Endothelial cell of umbilical vein (primary cell): ENCODE measurements around the gene ARRDC2. TPM values are rescaled to one million over a fixed set of nuclear protein-coding genes. Genes with fewer than 3 reads are reported as not detected.

Experiments used
- BruUV-seq: library from RNA; stranded (reverse); fragments of 400-500 nt; replicated peaks from 2 replicates; lab custom pipeline; 2021; lab: Mats Ljungman, UMichigan
- CTCF ChIA-PET: fragments of 300-600, 350-600 bp; sonication (Branson Sonifier 250); formaldehyde crosslinking; loops from one replicate; lab custom pipeline; 2021; ENCODE audit warnings: antibody characterized with exemption, inconsistent platforms; lab: Charles Lee
- POLR2A ChIA-PET: fragments of 300-600, 350-600 bp; sonication (Branson Sonifier 250); formaldehyde crosslinking; loops from one replicate; lab custom pipeline; 2021; ENCODE audit warnings: antibody characterized with exemption, inconsistent platforms; lab: Charles Lee
- DNase-seq: peaks from one replicate; pipeline ENCODE4 v3.0.0-alpha.2; 2011; ENCODE audit warnings: low read depth, low spot score
- FAIRE-seq: peaks from 2 replicates; lab custom pipeline; 2011; peaks lifted over from hg19 to GRCh38; lab: Jason Lieb, UNC
- H2AFZ ChIP-seq: 2 replicates; pipeline ENCODE4 v1.6.0; 2012; ENCODE audit warnings: low read depth, low read length, control low read depth, inconsistent platforms
- H3K27ac ChIP-seq: 2 replicates; pipeline ENCODE4 v1.5.1; 2011; ENCODE audit warnings: low read depth, mild to moderate bottlenecking, control low read depth, low read length, moderate library complexity; ENCODE audit not compliant: insufficient read depth
- H3K27me3 ChIP-seq, 2 experiments: 2 replicates each; pipeline versions ENCODE4 v1.6.0 to v1.6.1; 2011; ENCODE audit warnings: low read length in 2 of 2, mixed read lengths in 1 of 2; ENCODE audit not compliant: control insufficient read depth in 2 of 2, insufficient read depth in 2 of 2
- H3K36me3 ChIP-seq, 2 experiments: 2 replicates in 1 of 2; 3 replicates in 1 of 2; pipeline ENCODE4 v1.5.1; 2011; ENCODE audit warnings: low read length in 2 of 2, mild to moderate bottlenecking in 1 of 2, moderate library complexity in 1 of 2; ENCODE audit not compliant: control insufficient read depth in 2 of 2, insufficient read depth in 2 of 2; ENCODE audit errors: extremely low read depth in 1 of 2
- H3K4me1 ChIP-seq: 3 replicates; pipeline ENCODE4 v1.5.1; 2011; ENCODE audit warnings: mild to moderate bottlenecking, low read length; ENCODE audit not compliant: control insufficient read depth, insufficient read depth; ENCODE audit errors: extremely low read depth
- H3K4me2 ChIP-seq: 2 replicates; pipeline ENCODE4 v1.6.1; 2011; ENCODE audit warnings: low read length, control low read depth, mixed read lengths; ENCODE audit not compliant: insufficient read depth
- H3K4me3 ChIP-seq, 3 experiments: fragments of 200-600 bp in 1 of 3; sonication (generic), shearing (Covaris generic) in 1 of 3; replicated peaks in 1 of 3; 2 replicates each; pipeline ENCODE4 v1.5.1; 2011 to 2016; ENCODE audit warnings: control low read depth in 3 of 3, low read length in 3 of 3, mild to moderate bottlenecking in 2 of 3, inconsistent platforms in 1 of 3, low read depth in 1 of 3, moderate library complexity in 1 of 3; ENCODE audit not compliant: insufficient read depth in 1 of 3
- H3K79me2 ChIP-seq: 2 replicates; pipeline ENCODE4 v1.6.0; 2012; ENCODE audit warnings: low read length, inconsistent platforms; ENCODE audit not compliant: control insufficient read depth, insufficient read depth
- H3K9ac ChIP-seq: replicated peaks from 2 replicates; pipeline ENCODE3; 2011; ENCODE audit warnings: low read length, control low read depth; ENCODE audit not compliant: insufficient read depth; ENCODE audit errors: extremely low read depth
- H3K9me1 ChIP-seq: replicated peaks from 3 replicates; pipeline ENCODE4 v1.6.0; 2011; ENCODE audit warnings: mild to moderate bottlenecking, low read length; ENCODE audit not compliant: control insufficient read depth, insufficient read depth; ENCODE audit errors: extremely low read depth
- H3K9me3 ChIP-seq: replicated peaks from 2 replicates; pipeline ENCODE4 v1.5.1; 2012; ENCODE audit warnings: low read length, inconsistent platforms; ENCODE audit not compliant: control insufficient read depth, insufficient read depth
- H4K20me1 ChIP-seq: replicated peaks from 2 replicates; pipeline ENCODE3; 2011; ENCODE audit warnings: mild to moderate bottlenecking, low read length; ENCODE audit not compliant: control insufficient read depth, insufficient read depth; ENCODE audit errors: extremely low read depth
- CTCF ChIP-seq, 2 donors: IDR thresholded peaks; 1 replicate in 1 of 2; 2 replicates in 1 of 2; pipeline ENCODE4 v1.5.1; 2011; ENCODE audit warnings: low read length in 2 of 2, mild to moderate bottlenecking in 2 of 2, moderate library complexity in 2 of 2, control low read depth in 1 of 2, inconsistent platforms in 1 of 2, low read depth in 1 of 2; ENCODE audit not compliant: insufficient read depth in 1 of 2; ENCODE audit errors: extremely low read depth in 1 of 2
- EZH2 ChIP-seq: IDR thresholded peaks from 2 replicates; pipeline ENCODE4 v1.6.1; 2012; ENCODE audit warnings: borderline replicate concordance, low read depth, mild to moderate bottlenecking, moderate library complexity, low read length, inconsistent platforms; ENCODE audit not compliant: severe bottlenecking
- FOS ChIP-seq: IDR thresholded peaks from 2 replicates; pipeline ENCODE4 v1.6.1; 2011; ENCODE audit warnings: mild to moderate bottlenecking, low read length, moderate library complexity, borderline replicate concordance; ENCODE audit not compliant: insufficient read depth
- GATA2 ChIP-seq: IDR thresholded peaks from 2 replicates; pipeline ENCODE4 v1.7.0; 2011; ENCODE audit warnings: low read depth, mild to moderate bottlenecking, moderate library complexity, mixed read lengths, low read length; ENCODE audit not compliant: insufficient read length, insufficient read depth
- JUN ChIP-seq: IDR thresholded peaks from 2 replicates; pipeline ENCODE4 v1.6.1; 2011; ENCODE audit warnings: borderline replicate concordance, low read depth; ENCODE audit not compliant: insufficient read length, insufficient read depth
- MAX ChIP-seq: IDR thresholded peaks from 2 replicates; pipeline ENCODE4 v1.6.1; 2011; ENCODE audit not compliant: insufficient read depth, insufficient read length
- MYC ChIP-seq: IDR thresholded peaks from one replicate; pipeline ENCODE4 v1.6.1; 2011; ENCODE audit warnings: mild to moderate bottlenecking, low read depth, low read length
- POLR2A ChIP-seq: IDR thresholded peaks from 2 replicates; pipeline ENCODE4 v1.6.1; 2012; ENCODE audit warnings: low read depth, mild to moderate bottlenecking, control low read depth, low read length
- POLR2AphosphoS5 ChIP-seq: IDR thresholded peaks from 2 replicates; pipeline ENCODE4 v1.6.1; 2012; ENCODE audit warnings: low read depth, mild to moderate bottlenecking, control low read depth, low read length, moderate library complexity; ENCODE audit not compliant: insufficient read depth
- dilution Hi-C: fragments of 300-500 bp; cut with MboI; formaldehyde crosslinking; loops from one replicate; pipeline ENCODE4 v1.15.0; 2019; ENCODE audit warnings: low sequenced_read_pairs; ENCODE audit not compliant: extremely low pct_ligation_motif_present
- intact Hi-C: fragments of 100-400 bp; cut with micrococcal nuclease; formaldehyde crosslinking; loops from one replicate; pipeline ENCODE4 v1.10.0; 2022
- polyA plus RNA-seq, 4 experiments: library from polyadenylated mRNA; depleted of rRNA in 3 of 4; stranded (reverse) in 3 of 4; unstranded in 1 of 4; fragments of >200 nt; gene quantifications; 2 replicates each; pipeline versions ENCODE4 v1.2.1 to v1.2.3, GENCODE V29; 2011 to 2012; ENCODE audit warnings: missing spikeins in 1 of 4
- total RNA-seq: library from RNA; stranded (reverse); gene quantifications from 2 replicates; pipeline ENCODE4 v1.2.3, GENCODE V29; 2021

Gene ARRDC2
- total and polyA plus RNA-seq, 2 donors (not counting 3 experiments of a cell fraction or from before 2014, with no cell fraction given) = 10.2 to 17.4 TPM

GRCh38 chr19:18016209-18016910 lies 8.4 kb downstream of the ARRDC2 start:
- DNase-seq (no peak), FAIRE-seq (peak; percentile 42)
- Histone ChIP-seq H3K9ac (no peak overlapping the region), H3K36me3 (peaks cover 0 to 16% of the 10 kb centered on the region in 2 experiments), H3K79me2 (no peaks in the 10 kb centered on the region), H3K9me1 (no peaks in the 10 kb centered on the region), H3K27ac (no peak overlapping the region), H3K4me3 (no peak overlapping the region), H4K20me1 (no peaks in the 10 kb centered on the region), H3K4me2 (no peak overlapping the region), H2AFZ (no peak overlapping the region), H3K9me3 (no peaks in the 10 kb centered on the region), H3K4me1 (peaks cover 26% of the 10 kb centered on the region), H3K27me3 (no peaks in the 10 kb centered on the region)
- TF ChIP-seq POLR2AphosphoS5 = no peak
- TF ChIP-seq FOS = no peak
- no peak for TF ChIP-seq CTCF (IDR thresholded peaks at IDR 0.05; ENCODE audit: extremely low read depth in 1 of 2, insufficient read depth in 1 of 2, low read depth in 1 of 2, low read length in 2 of 2)
- no peak for TF ChIP-seq POLR2A
- TF ChIP-seq EZH2 = no peak
- TF ChIP-seq GATA2 = no peak
- TF ChIP-seq JUN = no peak
- TF ChIP-seq MAX = no peak
- no peak for TF ChIP-seq MYC
- intact Hi-C loops (no loop called here), dilution Hi-C loops (no loop called here)
- no TSS peak for BruUV-seq
- ChIA-PET CTCF (interaction anchor here (1.7 kb wide), 1 partner anchor 31 kb away, joined by 4 read pairs; no protein-coding TSS in a partner anchor), POLR2A (no interaction called here)
